ENCODE results near the gene TNFRSF13B.
"Not testable (repeated sequence)": the region's sequence is repeated elsewhere in the genome, so short reads cannot be mapped to it uniquely, and the experiment has no call there.

Gene TNFRSF13B

DNA sequence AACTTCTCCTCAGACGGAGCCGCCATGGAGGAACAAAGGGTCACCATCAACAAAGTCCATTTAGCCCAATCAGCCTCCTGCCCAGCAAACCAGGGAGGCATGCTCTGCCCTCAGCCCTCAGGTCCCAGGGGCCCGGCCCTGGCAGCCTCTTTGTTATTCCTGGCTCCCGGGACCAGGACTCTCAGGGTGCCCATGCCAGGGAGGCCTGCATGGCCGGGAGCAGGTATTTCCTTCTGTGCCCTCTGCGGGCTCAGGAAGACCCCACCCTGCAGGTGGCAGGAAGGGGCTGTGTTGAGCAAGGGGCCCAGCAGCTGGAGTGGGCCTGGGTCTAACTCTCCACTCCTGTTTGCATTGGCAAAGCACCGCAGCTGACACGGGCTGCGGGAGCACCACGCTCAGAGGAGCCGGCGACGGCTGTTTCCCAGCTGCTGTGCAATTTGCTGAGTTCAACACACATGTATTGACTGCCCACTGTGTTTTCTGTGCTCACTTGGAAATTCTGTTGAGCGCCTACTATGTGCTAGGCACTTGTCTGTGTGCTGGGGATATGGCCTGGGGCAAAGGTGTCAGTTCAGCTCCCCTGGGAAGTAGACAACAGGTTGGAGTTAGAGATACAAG is 33.2 kb upstream of the TNFRSF13B start:
- not testable (repeated sequence) for DNase-seq

DNA sequence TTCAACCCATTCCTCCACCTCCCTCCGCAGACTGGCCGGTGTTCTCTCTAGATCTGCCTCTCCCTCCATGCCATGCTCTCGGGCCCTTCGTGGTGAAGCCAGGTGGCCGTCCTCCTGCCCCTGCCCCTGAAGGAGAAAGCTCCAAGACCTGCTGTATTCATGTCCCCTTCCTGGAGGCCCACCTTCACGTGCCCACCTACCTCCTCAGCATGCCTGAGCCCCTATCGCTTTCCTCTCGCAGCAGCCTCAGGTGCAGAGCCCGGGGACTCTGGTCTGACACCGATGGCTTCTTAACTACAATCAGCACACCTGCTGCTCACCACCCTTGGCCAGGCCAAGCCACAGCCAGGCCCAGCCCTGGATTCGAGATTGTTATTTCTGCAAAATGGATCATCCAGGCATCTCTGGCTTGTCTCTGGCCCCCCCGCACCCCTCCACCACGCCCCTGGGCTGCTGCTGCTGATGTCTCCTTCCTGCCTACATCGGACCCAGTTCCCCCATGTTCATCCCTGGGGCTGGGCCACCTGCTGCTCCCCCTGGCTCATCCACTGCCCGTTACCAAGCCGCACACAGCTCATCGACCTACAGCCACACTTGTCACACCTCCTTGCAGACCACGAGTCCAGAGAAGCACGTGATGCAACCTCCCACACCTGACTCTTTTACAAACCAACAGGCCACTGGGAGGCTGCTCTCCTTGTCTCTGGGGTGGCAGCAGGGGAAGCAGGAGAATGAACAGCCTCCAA is 32.5 kb upstream of the TNFRSF13B start:
- DNase-seq, result no peak

DNA sequence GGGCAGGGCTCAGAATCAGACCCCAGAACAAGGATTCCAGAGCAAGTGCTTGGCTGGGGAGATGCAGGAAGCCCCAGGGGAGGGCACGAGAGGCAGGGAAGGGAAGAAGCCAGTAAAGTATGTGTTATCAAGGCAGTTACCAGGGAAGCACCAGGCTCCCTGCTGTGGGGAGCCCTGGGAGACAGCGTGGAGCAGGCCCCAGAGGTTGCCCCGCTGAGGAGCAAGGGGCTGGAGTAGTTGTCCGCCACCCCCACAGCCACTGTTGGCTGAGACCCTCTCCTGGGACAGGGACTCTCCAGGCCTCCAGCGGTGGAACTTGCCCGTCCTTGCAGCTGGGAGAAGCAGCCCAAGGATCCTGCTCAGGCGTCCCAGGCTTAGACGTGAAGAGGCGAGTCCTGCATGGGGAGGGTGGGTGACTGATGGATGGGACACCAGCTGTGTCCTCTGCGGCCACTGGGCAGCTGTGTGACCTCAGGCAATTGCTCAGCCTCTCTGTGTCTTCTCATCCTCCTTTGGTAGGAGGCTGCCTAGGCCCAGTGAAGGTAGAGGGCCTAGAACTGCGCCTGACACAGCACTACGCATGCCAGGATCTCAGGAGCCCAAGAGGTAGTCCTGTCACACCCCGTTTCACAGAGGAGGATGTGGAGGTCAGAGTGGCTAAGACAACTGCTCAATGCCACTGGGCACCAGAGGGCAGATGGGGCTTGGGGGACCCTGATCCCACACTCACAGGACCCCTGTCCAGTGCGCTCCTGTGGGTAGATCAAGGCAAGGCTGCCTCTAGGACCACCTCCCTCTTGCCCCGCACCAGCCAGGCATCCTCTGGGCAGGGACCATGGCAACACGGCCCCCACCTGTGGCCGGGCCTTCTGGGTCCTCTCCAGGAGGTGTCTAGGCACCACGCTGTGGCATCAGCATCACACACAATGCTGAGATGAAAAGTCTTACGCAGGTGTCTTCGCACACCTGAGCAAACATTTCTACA is 31.1 kb upstream of the TNFRSF13B start:
- DNase-seq, result not testable (repeated sequence)

GRCh38 chr17:17001874-17002520 is 30.1 kb upstream of the TNFRSF13B start:
- peak; percentile 63 for DNase-seq

DNA sequence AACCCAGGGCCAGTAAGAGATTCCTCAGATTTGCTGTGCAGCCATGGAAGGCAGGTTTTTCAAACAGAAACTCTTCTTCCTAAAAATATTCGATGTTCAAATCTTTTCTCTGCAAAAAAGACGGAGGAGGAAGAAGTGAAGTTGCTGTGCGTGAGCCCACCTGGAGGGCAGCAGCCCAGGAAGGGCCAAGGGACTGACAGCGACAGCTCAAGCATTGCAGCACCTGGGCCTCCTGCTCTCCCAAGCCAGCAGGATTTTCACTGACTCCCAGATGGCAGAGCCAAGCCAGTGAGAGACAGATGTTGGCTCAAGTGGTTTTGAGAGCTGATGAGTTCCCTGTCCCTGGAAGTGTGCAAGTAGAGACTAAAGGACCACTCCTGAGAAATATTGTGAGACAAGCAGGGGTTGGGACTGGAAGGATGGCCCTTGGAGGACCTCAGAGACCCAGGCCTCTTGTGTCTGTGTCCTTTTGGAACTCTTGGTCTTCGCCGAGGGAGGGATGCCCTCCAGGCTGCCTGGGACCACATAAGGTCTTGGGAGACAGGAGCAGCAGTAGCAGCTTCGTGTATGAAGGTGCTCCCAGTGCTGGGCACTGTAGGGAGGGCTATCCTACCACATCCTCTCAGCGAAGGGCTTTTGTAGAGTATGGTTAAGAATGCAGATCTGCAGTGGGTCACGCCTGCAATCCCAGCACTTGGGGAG is 29.3 kb upstream of the TNFRSF13B start:
- DNase-seq, result no peak

DNA sequence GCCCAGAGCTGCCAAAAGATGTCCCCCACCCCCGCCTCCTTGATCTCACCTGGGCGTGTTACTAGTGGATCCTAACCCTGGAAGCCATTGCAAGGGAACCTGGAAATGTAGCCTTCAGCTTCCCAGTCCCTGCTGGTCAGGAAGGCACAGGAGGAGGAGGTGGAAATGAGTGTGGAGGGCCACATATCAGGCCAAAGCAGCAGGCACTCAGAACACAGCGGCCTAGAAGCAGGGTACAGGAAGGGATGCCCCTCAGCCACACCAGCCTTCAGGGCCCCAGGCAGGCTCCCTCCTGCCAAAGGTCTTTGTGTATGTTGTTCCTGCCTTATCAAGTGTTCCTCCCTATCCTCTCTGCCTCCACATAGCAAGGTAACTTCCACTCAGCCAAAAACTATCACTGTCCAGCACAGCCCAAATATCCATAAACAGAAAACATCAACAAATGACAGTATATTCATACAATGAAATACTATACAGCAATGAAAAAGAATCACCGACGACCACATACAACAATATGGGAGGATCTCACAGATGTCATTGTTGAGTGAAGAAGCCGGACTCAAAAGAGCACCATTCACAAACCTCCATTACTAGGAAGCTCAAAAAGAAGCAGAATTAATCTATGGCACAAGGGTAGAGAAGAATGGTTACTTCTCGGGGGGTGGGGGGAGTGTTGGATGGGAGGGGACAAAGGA is 28.2 kb upstream of the TNFRSF13B start:
- DNase-seq, result no peak

DNA sequence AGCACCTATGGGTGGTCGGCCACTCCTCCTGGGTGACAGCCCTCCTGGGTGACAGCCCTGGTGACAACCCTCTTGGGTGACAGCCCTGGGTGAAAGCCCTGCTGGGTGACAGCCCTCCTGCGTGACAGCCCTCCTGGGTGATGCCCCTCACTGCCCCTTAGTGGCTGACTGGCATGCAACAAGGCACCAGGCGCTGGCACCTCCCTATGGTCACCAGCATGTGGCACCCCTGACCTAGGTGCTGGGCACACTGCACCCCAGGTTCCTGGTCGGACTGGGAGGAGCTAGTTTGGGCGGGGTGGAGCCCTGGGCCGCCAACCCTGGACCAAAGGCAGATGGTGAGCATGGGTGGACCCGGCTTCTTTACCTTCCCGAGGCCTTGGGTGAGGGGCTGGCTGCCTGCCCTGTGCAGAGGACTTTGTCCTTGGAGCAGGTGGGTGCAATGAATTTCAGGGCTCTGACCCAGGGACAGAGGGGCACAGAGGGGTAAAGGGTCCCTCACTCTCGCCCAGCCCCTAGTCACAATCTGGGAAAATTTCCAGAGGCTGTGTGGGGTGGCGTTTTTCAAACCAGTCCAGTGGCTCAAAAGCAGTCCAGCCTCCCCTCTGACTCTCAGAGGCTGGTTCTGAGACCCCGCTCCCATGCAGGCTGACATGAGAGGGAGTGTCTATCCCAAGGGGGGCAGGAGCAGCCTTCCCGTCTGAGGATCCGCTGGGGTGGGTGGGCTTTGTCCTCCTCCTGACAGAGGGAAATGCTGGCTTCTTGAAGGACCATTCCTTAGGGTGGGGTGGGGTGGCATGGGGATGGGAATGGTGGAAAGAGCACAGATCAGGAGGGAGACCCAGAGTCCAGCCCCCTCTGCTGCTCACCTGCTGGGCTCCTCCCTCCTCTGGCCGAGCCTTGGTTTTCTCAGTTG is 25.9 kb upstream of the TNFRSF13B start:
- peak; percentile 67 for DNase-seq

DNA sequence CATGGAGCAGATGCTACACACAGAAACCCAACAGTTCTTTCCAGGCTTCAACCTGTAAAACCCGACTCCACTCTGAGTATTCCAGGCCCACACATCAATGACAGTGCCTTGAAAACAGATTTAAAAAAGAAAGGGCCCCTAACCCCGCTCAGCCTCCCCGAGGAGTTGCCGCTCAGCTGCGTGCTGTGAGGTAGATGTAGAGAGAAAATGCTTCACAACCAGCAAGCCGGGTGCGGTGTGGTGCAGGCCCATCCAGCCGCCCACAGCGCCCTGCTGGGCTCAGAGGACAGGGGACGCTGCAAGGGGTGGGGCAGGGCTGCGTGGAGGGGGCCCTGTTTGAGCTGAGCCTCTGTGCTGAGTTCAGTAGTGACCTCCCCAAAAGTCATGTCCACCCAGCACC is 24.8 kb upstream of the TNFRSF13B start:
- DNase-seq, result not testable (repeated sequence)

- no peak for DNase-seq
Observed at GRCh38 chr17:16995930-16996329, 24.0 kb upstream of the TNFRSF13B start.

DNA sequence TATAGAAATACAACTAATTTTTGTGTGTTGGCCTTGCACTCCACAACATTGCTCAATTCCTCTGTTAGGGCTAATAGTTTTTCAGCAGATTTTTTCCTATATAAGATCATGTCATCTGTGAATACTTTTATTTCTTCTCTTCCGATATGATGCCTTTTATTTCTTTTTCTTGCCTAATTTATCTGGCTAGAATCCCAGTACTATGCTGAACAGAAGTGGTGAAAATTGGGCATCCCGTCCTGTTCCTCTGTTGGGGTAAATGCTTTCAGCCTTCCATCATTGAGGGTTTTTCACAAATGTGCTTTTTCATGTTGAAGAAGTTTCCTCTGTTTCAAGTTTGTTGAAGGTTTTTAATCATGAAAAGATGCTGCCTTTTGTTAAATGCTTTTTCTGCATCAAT is 22.7 kb upstream of the TNFRSF13B start:
- DNase-seq, result no peak

GRCh38 chr17:16991349-16992009 is 19.6 kb upstream of the TNFRSF13B start:
- DNase-seq, result peak; percentile 71

DNA sequence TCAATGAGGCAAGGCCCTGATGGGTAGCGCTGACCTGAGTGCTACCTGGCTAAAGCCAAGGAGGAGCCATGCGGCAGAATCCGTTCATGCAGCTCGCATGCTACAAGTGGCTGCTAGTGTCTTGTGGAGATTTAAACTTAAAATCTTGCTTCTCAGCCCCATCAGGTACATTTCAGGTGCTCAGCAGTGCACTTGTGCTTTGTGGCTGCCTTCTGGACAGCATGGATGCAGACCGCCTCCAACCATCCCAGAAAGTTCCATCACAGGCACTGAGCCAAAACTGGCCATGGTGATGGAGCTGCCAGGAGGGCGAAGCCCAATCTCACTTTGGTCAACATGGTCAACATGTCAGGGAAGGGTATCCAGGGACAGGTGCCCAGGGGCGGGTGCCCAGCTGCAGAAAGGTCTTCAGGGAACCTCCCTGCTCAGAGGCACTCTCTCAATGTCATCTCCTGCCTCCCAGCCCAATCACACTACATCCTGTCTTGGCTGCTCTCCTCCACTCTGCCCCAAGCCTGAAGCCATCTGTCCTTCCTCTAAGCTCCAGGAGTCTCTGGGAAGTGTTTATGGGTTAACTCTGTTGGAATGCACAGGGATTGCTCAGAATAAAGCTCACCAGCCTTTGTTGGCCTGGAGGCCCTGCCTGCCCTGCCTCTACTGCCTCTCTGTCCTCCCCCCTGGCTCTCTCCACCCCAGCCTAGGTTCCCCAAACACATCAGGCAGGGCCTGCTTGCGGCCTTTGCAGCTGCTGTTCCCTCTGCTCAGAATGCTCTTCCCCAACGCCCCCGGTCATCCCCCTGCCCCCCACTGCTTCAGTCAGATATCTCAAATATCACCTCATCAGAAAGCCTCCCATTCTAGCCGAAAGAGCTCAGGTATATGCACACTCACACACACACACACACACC is 18.3 kb upstream of the TNFRSF13B start:
- no peak for DNase-seq

- DNase-seq, result peak; percentile 49
Observed at GRCh38 chr17:16989230-16989952, 17.5 kb upstream of the TNFRSF13B start.

DNA sequence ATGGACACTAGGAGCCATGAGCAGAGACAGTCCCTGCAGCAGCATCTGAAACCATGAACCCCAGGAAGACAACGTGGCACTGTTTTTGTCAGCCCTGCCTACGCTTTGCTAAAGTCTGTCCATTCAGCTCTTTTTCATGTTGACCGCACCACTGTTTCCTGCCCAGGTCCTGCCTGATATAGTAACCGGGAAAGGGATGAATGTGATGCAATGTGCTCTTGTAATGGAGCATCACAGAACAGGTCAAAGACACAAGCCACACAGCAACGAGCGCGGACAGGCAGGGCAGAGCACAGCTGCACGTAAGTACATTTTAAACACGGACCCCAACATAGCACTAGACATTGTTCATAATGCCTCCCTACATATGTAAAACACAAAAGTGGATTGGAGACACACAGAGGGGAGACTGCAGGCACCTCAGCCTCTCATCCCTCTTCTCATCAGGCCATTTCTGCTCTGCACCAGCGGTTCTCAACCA is 16.9 kb upstream of the TNFRSF13B start:
- DNase-seq, result no peak

DNA sequence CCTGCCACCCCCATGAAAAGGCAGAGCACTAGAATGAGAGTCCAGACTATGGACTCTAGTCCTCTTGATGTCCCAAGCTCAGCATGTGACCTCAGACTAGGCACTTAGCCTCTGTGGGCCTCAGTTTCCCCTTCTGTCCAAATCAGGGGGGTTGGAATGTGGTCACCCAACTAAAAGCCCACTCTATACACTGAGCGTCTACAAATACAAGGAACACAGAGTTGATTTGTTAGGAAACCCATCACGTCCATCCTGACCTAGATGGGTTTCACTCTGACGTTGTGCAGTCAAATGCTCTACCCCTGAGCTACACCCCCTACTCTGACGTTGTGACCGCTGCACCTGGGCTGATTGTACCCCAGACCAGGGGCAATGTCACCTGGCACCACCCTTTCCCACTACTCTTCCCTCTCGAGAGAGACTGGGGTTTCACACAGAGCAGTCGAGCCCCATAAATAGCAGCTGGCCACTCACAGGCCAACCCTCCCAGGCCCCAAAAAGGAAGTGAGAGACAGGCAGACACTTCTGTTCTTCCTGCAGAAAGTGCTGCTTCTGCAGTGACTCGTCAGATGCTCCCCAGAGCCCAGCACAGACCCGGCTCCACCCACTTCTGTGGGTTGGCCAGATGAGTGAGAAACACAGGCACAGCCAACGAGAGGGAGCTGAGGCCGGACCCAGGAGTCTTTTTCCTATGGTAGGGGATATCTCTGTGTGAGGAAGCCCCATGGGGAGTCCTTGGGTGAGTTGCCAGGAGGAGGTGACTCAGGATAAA is 16.1 kb upstream of the TNFRSF13B start:
- DNase-seq, result peak; percentile 43

DNA sequence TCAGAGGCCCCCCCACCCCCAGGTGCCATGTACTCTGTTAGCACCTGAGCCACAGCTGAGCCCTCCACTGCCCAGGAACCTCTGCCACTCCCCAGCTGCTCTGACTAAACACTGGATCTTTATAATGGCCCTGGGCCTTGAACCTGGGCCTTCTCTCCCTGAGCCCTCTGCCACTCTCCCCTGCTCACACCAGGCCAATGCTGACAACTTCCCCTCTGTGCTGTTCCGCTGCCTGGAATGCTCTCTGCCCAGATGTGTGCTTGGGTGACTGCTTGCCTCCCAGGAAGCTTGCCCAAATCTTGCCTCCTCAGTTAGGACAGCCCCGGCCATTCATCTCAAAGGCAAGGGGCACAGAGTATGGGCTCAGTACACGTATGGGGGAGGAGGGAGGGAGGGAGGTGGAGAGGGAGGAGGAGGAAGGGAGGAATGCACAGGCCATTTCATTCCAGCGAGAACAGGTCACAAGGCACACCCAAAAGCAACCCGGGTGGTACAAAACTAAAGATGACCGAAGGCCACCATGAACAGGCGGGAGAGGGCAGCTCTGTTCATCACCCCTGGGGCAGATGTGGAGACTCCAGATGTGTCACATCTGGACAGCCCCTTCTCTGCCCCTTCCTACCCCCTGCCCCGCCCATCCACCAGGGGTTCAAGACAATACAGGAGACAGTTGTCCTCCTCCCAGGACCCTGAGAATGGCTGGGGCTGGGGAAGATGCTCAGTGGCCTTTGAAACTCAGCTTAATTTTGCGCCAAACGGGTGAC is 15.3 kb upstream of the TNFRSF13B start:
- no peak for DNase-seq
